HG03039 (cell line): Measurements from ENCODE around the gene EPHB1.
"Not testable (repeated sequence)": the region's sequence is repeated elsewhere in the genome, so short reads cannot be mapped to it uniquely, and the experiment has no call there.

Experiments
- ATAC-seq: cut with Tn5 transposase; IDR thresholded peaks from one replicate; pipeline ENCODE4 v1.9.1; 2021; ENCODE audit warnings: mild to moderate bottlenecking, moderate library complexity; ENCODE audit not compliant: unreplicated experiment

The EPHB1 gene

DNA sequence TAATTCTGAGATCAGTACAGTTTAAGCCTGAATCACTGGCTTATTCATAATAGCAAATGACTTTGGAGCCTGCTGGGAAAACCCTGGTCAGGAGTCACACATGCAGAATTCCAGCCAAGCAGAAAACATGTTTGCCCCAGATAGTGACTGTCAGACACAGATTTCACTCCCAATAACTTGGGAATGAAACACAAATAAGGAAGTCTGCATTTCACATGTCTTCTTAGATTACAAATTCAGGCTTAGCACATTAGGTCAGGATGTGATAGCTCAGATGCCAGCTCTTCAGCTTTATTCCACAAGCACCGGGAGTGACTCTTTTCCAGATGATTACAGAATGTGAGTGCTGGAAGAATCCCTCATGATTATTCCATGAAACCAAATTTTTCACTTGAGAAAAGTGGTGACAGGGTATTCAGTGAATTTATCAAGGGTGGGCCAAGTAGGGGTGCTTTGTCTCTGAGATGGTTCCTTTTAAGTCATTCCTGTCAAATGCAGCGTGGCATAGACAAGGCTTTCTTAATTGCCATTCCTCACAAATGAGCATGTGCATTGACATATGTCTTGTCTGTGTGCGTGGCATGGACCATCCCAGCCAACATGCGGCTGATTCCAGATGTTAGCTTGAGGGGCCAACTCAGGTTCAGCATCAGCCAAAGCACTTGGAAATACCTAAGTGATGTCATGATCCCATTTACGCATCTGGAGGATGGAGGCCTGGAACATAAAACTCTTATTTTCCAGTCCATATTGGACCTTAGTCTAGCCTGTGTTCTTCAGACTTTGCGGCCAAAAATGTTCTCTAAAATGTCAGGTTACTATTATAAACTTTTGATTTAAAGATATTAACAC lies 191.0 kb downstream of the EPHB1 start:
- no peak for ATAC-seq

DNA sequence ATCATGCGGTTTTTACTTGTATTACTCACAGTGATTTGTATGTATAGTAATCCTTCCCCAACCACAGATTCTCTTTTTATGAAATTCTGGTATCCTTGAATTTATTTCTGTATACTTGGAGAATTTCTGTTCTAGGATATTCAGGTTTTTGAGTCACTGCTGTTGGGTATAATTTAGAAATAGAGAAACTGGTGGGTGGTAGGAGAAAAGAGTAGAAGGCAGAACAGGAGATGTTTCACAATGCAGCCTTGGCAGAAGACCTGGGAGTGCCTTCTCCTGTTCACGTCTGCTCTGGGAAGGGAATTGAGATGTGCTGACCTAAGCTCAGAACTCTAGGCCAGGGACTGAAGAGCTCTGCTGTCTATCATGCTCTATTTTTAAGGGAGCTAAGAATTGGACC lies 193.6 kb downstream of the EPHB1 start:
- no peak for ATAC-seq

DNA sequence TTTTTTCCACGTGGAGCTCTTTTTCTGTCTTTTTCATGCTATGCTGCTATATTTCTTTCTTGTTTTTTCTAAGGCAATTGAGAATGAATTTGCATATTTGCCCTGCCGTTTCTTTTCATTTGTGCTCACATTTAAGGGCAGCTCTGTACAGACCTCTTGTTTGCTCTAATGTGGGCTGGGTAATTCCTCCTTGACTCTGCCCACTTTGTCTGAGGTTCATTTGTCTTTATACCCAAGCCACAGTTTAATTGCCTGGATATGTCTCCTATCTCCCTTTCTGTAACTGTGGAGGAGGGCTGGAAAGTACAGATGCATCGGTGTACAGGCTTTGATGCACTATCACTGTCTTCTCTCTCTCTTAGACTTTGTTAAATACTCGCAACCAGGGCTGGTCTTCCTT lies 195.9 kb downstream of the EPHB1 start:
- ATAC-seq = no peak

- no peak for ATAC-seq
Measured at GRCh38 chr3:134991472-134992010, 196.5 kb downstream of the EPHB1 start.

DNA sequence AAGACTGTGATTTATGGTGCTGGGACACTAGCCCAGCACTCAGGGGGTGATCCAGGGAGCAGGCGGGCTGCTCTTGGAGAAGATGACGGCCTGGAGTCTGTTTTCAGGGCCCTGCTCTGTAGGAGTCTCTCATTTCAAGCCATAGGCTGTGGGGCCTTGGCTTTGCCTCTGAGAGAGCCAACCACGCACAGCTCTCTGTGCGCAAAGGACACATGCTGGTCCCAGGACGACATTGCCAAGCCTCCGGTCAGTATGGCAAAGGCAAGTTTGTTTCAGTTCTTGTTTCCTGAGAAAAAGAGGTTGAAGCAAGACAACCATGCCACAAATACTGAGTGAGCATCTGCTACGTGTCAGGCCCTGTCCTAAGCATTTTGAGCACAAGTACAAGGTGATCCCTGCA lies 197.1 kb downstream of the EPHB1 start:
- no peak for ATAC-seq

DNA sequence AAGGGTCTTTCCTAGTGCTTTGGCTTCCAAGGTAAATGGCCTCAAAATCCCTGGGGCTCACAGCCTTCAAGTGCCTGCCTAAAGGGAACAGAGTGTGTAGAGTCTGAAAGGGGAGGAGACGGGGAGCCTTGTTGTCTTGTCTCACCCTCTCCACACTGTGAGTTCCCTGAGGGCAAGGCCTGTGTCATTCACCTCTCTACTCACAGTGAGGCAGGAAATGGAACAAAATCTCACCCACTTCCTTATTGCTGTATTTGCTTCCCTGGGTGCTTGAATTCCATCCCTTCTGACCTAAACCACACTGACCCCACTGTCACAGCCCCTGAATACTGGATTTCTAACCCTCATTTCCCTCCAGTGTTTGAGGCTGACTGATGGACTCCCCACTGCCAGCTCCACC lies 197.5 kb downstream of the EPHB1 start:
- no peak for ATAC-seq

DNA sequence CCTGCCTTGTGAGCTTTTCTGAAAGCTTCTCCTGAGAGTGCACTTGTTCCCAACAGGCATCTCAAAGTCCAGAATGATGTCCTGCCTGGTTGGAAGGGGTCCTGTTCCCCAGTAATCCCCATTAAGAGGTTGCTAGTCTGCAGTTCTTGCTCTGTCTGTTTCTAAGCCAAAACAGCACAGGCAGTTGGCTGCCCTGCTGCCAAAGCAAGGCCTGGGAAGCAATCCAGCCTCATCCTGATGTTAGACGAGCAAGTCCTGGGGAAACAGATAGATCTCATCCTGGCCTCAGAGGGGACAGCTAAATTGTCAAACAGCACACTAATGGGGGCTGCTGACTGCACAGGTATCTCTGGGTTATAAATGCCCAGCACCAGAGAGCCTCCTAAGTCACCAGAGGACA lies 198.0 kb downstream of the EPHB1 start:
- no peak for ATAC-seq

DNA sequence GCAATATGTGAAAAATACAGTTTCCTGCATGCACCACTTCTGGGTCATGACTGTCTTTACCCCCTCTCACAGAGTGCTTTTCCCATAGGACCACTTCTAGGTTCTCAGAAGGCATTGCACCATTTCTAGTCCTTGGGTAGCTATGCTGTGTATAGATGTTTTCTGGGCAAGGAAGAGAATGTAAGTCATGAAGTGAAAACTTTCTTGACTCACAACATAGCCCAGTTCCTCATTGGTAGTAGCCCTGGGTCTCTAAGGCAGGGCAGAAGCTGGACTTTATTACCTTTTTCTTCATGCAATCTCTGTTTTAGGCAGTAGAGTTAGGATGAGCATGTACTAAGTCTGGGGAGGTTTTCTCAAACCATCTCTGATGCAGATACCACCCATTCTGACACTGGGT lies 203.1 kb downstream of the EPHB1 start:
- no peak for ATAC-seq

- ATAC-seq = no peak
Measured at GRCh38 chr3:134998855-134999254, 203.8 kb downstream of the EPHB1 start.

- ATAC-seq = no peak
Measured at GRCh38 chr3:135000465-135000864, 205.4 kb downstream of the EPHB1 start.

DNA sequence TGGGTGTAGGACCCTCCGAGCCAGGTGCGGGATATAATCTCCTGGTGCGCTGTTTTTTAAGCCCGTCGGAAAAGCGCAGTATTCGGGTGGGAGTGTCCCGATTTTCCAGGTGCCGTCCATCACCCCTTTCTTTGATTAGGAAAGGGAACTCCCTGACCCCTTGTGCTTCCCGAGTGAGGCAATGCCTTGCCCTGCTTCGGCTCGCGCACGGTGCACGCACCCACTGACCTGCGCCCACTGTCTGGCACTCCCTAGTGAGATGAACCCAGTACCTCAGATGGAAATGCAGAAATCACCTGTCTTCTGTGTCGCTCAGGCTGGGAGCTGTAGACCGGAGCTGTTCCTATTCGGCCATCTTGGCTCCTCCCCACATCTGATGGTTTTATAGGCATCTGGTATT lies 210.6 kb downstream of the EPHB1 start:
- not testable (repeated sequence) for ATAC-seq

- no peak for ATAC-seq
Measured at GRCh38 chr3:135007607-135008006, 212.5 kb downstream of the EPHB1 start.

GRCh38 chr3:135008326-135008725 lies 213.3 kb downstream of the EPHB1 start:
- no peak for ATAC-seq

DNA sequence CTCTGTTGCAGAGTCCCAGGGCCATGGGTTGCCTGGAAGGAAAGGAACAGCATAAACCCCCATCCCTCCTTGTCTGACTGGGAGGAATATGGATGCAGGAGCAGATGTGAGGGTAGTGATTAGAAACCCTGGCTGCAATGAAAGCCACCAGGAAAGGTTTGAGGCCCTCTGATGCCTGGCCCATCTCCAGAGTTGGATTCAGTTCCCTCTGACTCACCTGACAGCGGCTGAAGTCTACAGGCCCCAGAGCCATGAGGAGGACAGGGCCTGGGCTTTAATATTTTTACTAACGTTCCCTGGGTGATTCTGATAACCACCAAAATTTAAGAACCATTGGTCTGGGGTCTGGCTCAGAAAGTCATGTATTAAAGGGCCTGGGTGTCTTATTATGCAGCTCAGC lies 214.0 kb downstream of the EPHB1 start:
- no peak for ATAC-seq

DNA sequence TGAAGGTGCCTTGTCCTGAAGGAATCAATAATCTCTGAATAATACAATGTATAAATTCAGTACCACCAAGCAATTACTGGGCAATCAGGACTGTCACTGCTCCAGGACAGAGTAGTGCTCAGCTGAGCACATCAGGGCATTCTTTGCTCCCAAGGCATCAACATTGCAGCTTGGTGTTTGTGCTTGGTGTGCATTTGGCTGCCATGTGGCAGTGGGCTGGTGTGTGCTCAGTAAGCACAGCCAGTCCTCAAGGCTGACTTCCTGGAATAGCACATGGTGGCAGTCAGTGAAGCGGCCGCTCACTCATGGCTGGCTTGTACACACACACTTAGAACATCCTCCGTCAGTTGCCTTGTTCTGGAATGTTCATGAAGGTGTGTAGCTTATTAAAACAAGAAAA lies 217.0 kb downstream of the EPHB1 start:
- ATAC-seq = no peak

DNA sequence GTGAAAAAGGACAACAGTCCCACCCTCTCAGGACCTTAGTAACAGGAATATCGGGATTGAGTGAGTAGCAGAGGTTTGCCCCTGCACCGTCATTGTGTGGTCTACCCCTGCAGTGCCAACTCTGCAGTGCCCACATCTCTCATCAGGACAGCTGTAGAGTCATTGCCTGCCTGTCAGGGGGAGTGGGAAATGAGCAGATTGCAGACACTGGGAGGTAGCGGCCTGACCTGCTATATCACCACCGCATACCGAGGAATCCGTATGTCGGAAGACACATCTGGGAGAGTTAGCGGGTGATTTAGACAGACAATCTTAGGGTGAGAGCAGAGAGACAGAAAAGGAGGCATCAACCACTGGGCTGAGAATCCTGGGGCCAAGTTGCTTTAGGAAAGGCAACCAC lies 218.1 kb downstream of the EPHB1 start:
- ATAC-seq = no peak

DNA sequence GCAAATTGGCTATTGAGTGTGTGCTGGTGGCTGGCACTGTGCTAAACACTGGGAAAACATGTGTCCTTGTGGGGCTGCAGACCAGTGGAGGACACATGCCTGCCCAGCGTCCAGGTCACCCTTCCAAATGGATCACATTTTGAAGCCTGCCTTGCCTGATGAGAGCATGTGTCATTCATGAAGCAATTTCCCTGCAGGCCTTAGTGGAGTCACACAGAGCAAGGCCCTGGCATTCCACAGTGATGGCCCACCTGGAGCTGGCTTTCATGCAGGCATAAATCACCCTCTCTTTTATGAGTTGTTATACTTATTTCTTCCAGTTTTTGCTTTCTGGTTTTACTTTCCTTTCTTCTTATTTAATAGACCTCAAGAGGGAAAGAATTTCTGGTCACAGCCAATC lies 219.5 kb downstream of the EPHB1 start:
- ATAC-seq = no peak

- no peak for ATAC-seq
Measured at GRCh38 chr3:135017003-135017893, 222.2 kb downstream of the EPHB1 start.

GRCh38 chr3:135018149-135018923 lies 223.3 kb downstream of the EPHB1 start:
- peak; percentile 63 for ATAC-seq

DNA sequence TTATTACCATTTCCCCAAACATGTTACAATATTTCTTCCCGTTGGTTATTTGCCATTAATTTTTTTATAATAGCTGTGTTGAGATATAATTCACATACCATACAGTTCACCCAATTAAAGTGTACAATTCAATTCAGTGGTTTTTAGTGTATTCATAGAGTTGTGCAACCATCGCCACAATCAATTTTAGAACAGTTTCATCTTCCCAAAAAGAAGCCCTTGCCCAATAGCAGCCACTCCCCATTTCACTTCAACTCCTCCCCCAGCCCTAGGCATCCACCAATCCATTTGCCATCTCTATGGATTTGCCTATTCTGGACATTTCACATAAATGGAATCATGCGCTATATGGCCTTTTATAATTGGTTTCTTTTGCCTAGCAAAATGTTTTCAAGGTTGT lies 225.1 kb downstream of the EPHB1 start:
- ATAC-seq = no peak
